HEK293 (cell line): Measurements from ENCODE around the gene FTO.

Experiments
- CTCF ChIP-seq: fragments of 450-650 bp; formaldehyde crosslinking; IDR thresholded peaks from 2 replicates; pipeline ENCODE4 v1.5.1; 2016; ENCODE audit warnings: missing biosample characterization, missing genetic modification characterization
- ZNF274 ChIP-seq, 2 experiments: fragments of 200-500 bp in 1 of 2; fragments of 450-650 bp in 1 of 2; sonication (Bioruptor generic) in 1 of 2; formaldehyde crosslinking in 1 of 2; IDR thresholded peaks; 2 replicates each; pipeline versions ENCODE4 v1.5.1 to v1.6.1; 2014 to 2016; ENCODE audit warnings: borderline replicate concordance in 1 of 2, inconsistent platforms in 1 of 2, low read length in 1 of 2, missing biosample characterization in 1 of 2, missing genetic modification characterization in 1 of 2
- ZNF280D ChIP-seq: fragments of 450-650 bp; formaldehyde crosslinking; IDR thresholded peaks from 2 replicates; pipeline ENCODE4 v1.5.1; 2016; ENCODE audit warnings: missing biosample characterization, missing genetic modification characterization
- ZNF707 ChIP-seq: fragments of 450-650 bp; formaldehyde crosslinking; IDR thresholded peaks from 2 replicates; pipeline ENCODE4 v1.5.1; 2016; ENCODE audit warnings: missing biosample characterization, missing genetic modification characterization

DNA sequence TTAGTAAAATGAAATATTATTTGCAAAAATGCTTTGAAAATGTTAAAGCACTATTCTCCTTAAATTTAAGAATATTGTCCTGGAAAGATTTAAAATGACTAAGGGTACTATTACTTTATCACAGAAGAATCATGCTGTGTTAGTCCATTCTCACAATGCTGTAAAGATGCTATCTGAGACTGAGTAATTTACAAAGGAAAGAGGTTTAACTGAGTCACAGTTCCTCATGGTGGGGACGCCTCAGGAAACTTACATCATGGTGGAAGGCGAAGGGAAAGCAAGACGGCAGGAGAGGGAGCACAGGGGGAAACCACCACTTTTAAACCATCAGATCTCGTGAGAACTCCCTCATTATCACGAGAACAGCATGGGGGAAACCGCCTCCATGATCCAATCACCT is 337.0 kb downstream of the FTO start:
- TF ChIP-seq CTCF (no peak), ZNF280D (no peak), ZNF274 (IDR thresholded peaks at IDR 0.05; ENCODE audit: low read length) (no peak), ZNF274 (tag by site-specific recombination; IDR thresholded peaks at IDR 0.05; ENCODE audit: borderline replicate concordance) (no peak), ZNF707 (tag by site-specific recombination) (no peak)
